ENCODE measurements around the gene MRPL53. TPM values are rescaled to one million over a fixed set of nuclear protein-coding genes. Genes with fewer than 3 reads are reported as not detected.
A peak's percentile ranks its signal among the peaks of the same experiment; 100 is the strongest.

MRPL53 gene
- total and polyA plus RNA-seq, 2 of the 13 experiments (the other 11 are each of a cell fraction or from before 2014, with no cell fraction given) = 34.3 to 51.9 TPM

GRCh38 chr2:74488643-74489481, 16.4 kb upstream of the MRPL53 start (continued):
- TF ChIP-seq GLMP (CRISPR knock-in tag; IDR thresholded peaks at IDR 0.05; ENCODE audit: borderline replicate concordance) = no peak
- TF ChIP-seq KLF15 (CRISPR knock-in tag; IDR thresholded peaks at IDR 0.05; ENCODE audit: borderline replicate concordance) = no peak
- no peak for TF ChIP-seq HOXD1 (CRISPR knock-in tag; IDR thresholded peaks at IDR 0.05)
- no peak for TF ChIP-seq CENPBD1 (CRISPR knock-in tag; IDR thresholded peaks at IDR 0.05; ENCODE audit: borderline replicate concordance, low read depth)
- TF ChIP-seq ZSCAN20 (CRISPR knock-in tag; IDR thresholded peaks at IDR 0.05; ENCODE audit: borderline replicate concordance) = no peak
- TF ChIP-seq ZMYM4 (CRISPR knock-in tag; IDR thresholded peaks at IDR 0.05) = peak; percentile 66
- TF ChIP-seq ZNF609 (CRISPR knock-in tag; IDR thresholded peaks at IDR 0.05; ENCODE audit: borderline replicate concordance) = peak; percentile 78; the same call in 1 of the 2 replicates
- peak; percentile 99 for TF ChIP-seq GATAD2A (CRISPR knock-in tag; IDR thresholded peaks at IDR 0.05)
- no peak for TF ChIP-seq ZMAT3 (CRISPR knock-in tag; conservative IDR thresholded peaks at IDR 0.05)
- no peak for TF ChIP-seq ZFYVE20 (CRISPR knock-in tag; IDR thresholded peaks at IDR 0.05; ENCODE audit: borderline replicate concordance, low read depth)
- no peak for TF ChIP-seq ZNF644 (CRISPR knock-in tag; IDR thresholded peaks at IDR 0.05; ENCODE audit: low read depth)
- peak; percentile 21; the same call in 1 of the 2 replicates for TF ChIP-seq KDM3A (CRISPR knock-in tag; IDR thresholded peaks at IDR 0.05; ENCODE audit: low read depth)
- TF ChIP-seq KLF16 (CRISPR knock-in tag; IDR thresholded peaks at IDR 0.05) = peak in 1 of 2 experiments; percentile 70; a peak in 1 of 4 replicates
- TF ChIP-seq FOXO4 (CRISPR knock-in tag; conservative IDR thresholded peaks at IDR 0.05) = no peak
- 0 out of 2 replicates have a peak, but pooled peaks have one; percentile 62 for TF ChIP-seq ZNF598 (CRISPR knock-in tag; IDR thresholded peaks at IDR 0.05; ENCODE audit: borderline replicate concordance)
- peak; percentile 28; the same call in 1 of the 2 replicates for TF ChIP-seq SP5 (CRISPR knock-in tag; IDR thresholded peaks at IDR 0.05; ENCODE audit: borderline replicate concordance, low read depth)
- no peak; the same call in 1 of the 2 replicates for TF ChIP-seq HMG20A (CRISPR knock-in tag; IDR thresholded peaks at IDR 0.05; ENCODE audit: borderline replicate concordance)
- TF ChIP-seq MAZ (IDR thresholded peaks at IDR 0.05; ENCODE audit: borderline replicate concordance, low read depth, low read length) = no peak
- peak; percentile 65 for TF ChIP-seq MAZ (CRISPR knock-in tag; IDR thresholded peaks at IDR 0.05; ENCODE audit: low read depth)
- no peak for TF ChIP-seq ELK4 (CRISPR knock-in tag; IDR thresholded peaks at IDR 0.05; ENCODE audit: borderline replicate concordance)

Measured in HepG2 (cell line).